Measurements from ENCODE around the gene DCST1. TPM values are rescaled to one million over a fixed set of nuclear protein-coding genes. Genes with fewer than 3 reads are reported as not detected.

Gene DCST1
- total and polyA plus RNA-seq, 2 of the 8 experiments (the other 6 are each of a cell fraction or from before 2014, with no cell fraction given) = not detected

- TF ChIP-seq EGR1 (IDR thresholded peaks at IDR 0.05; ENCODE audit: borderline replicate concordance, low read depth, low read length) (no peak), SAP30 (IDR thresholded peaks at IDR 0.05; ENCODE audit: insufficient read depth, insufficient replicate concordance, low read length) (no peak)
These were observed 9.3 kb upstream of the DCST1 start (continued) for GRCh38 chr1:155024315-155024714.
